ENCODE data around the gene IFNA13. TPM values are rescaled to one million over a fixed set of nuclear protein-coding genes. Genes with fewer than 3 reads are reported as not detected.

The IFNA13 gene
- total and polyA plus RNA-seq, 2 of the 13 experiments (the other 11 are each of a cell fraction or from before 2014, with no cell fraction given): not detected

- TF ChIP-seq KLF6 (CRISPR knock-in tag; IDR thresholded peaks at IDR 0.05) (peak; percentile 88; the same call in 1 of the 2 replicates), ZNF674 (CRISPR knock-in tag; IDR thresholded peaks at IDR 0.05; ENCODE audit: low read depth) (peak; percentile 48; the same call in 1 of the 2 replicates), TBP (CRISPR knock-in tag; IDR thresholded peaks at IDR 0.05) (no peak), IRF1 (CRISPR knock-in tag; IDR thresholded peaks at IDR 0.05; ENCODE audit: low read depth) (no peak), NR3C1 (CRISPR knock-in tag; IDR thresholded peaks at IDR 0.05) (no peak), ERF (CRISPR knock-in tag; IDR thresholded peaks at IDR 0.05) (0 out of 2 replicates have a peak, but pooled peaks have one; percentile 76), AHDC1 (CRISPR knock-in tag; IDR thresholded peaks at IDR 0.05; ENCODE audit: borderline replicate concordance) (no peak), ZNF564 (CRISPR knock-in tag; IDR thresholded peaks at IDR 0.05) (peak; percentile 46; the same call in 1 of the 2 replicates), ZMYM4 (CRISPR knock-in tag; IDR thresholded peaks at IDR 0.05) (no peak), ARID5B (CRISPR knock-in tag; IDR thresholded peaks at IDR 0.05) (peak; percentile 57; the same call in 1 of the 2 replicates), FOXM1 (CRISPR knock-in tag; IDR thresholded peaks at IDR 0.05) (no peak), ZNF17 (CRISPR knock-in tag; IDR thresholded peaks at IDR 0.05) (no peak), SMC3 (IDR thresholded peaks at IDR 0.05; ENCODE audit: low read length) (no peak)
- TF ChIP-seq, protein P1, sequence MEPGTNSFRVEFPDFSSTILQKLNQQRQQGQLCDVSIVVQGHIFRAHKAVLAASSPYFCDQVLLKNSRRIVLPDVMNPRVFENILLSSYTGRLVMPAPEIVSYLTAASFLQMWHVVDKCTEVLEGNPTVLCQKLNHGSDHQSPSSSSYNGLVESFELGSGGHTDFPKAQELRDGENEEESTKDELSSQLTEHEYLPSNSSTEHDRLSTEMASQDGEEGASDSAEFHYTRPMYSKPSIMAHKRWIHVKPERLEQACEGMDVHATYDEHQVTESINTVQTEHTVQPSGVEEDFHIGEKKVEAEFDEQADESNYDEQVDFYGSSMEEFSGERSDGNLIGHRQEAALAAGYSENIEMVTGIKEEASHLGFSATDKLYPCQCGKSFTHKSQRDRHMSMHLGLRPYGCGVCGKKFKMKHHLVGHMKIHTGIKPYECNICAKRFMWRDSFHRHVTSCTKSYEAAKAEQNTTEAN (CRISPR knock-in tag; conservative IDR thresholded peaks at IDR 0.05): 0 out of 2 replicates have a peak, but pooled peaks have one; percentile 55
These were observed 32.9 kb downstream of the IFNA13 start, which contains the start of gene KLHL9 (continued) for GRCh38 chr9:21334701-21335632.
